OCI-LY3 (cell line): ENCODE results near the gene DUSP19.

ENCODE experiments used
- H2AFZ ChIP-seq: fragments of 200-600, 300-600 bp; shearing (Covaris generic); 2 replicates; pipeline ENCODE4 v1.6.0; 2014; ENCODE audit warnings: antibody characterized with exemption, low read depth, low read length
- H3K27ac ChIP-seq: fragments of 200-600, 300-600 bp; sonication (generic); 2 replicates; pipeline ENCODE4 v1.5.1; 2014; ENCODE audit warnings: mild to moderate bottlenecking, low read length, moderate library complexity, mixed read lengths
- H3K27me3 ChIP-seq: fragments of 200-600, 300-600 bp; sonication (generic); 2 replicates; pipeline ENCODE4 v1.6.1; 2014; ENCODE audit warnings: low read depth, low read length, mixed read lengths
- H3K36me3 ChIP-seq: fragments of 200-600, 300-600 bp; sonication (generic); replicated peaks from 2 replicates; pipeline ENCODE3; 2014; ENCODE audit warnings: low read depth, low read length, mixed read lengths
- H3K4me1 ChIP-seq: fragments of 300-600, 200-600 bp; sonication (generic); 2 replicates; pipeline ENCODE4 v1.6.1; 2014; ENCODE audit warnings: low read length, mixed read lengths
- H3K4me2 ChIP-seq: fragments of 200-600, 300-600 bp; sonication (generic); 2 replicates; pipeline ENCODE4 v1.6.1; 2014; ENCODE audit warnings: low read length, mixed read lengths
- H3K4me3 ChIP-seq: fragments of 300-600, 200-600 bp; sonication (generic); 2 replicates; pipeline ENCODE4 v1.5.1; 2014; ENCODE audit warnings: antibody characterized with exemption, mild to moderate bottlenecking, low read length, moderate library complexity
- H3K79me2 ChIP-seq: fragments of 300-600, 200-600 bp; shearing (Covaris generic); 2 replicates; pipeline ENCODE4 v1.6.1; 2014; ENCODE audit warnings: mild to moderate bottlenecking, low read length, mixed read lengths
- H3K9ac ChIP-seq: fragments of 300-600, 200-600 bp; shearing (Covaris generic); 2 replicates; pipeline ENCODE4 v1.6.0; 2014; ENCODE audit warnings: mild to moderate bottlenecking, low read length, moderate library complexity
- H3K9me3 ChIP-seq: fragments of 200-600, 300-600 bp; shearing (Covaris generic); 2 replicates; pipeline ENCODE4 v1.6.1; 2014; ENCODE audit warnings: low read length, mixed read lengths; ENCODE audit not compliant: insufficient read depth
- H4K20me1 ChIP-seq: fragments of 200-600, 300-600 bp; sonication (generic); 2 replicates; pipeline ENCODE4 v1.6.1; 2016; ENCODE audit warnings: low read length, mixed read lengths; ENCODE audit not compliant: insufficient read depth
- EZH2phosphoT487 ChIP-seq: fragments of 200-600 bp; shearing (Covaris generic); IDR thresholded peaks from 2 replicates; pipeline ENCODE4 v1.6.1; 2018; ENCODE audit warnings: antibody characterized with exemption, mixed run types, low read depth
- TF ChIP-seq, protein P1 (sequence below): fragments of 200-600, 300-600 bp; sonication (generic); IDR thresholded peaks from 2 replicates; pipeline ENCODE4 v1.5.1; 2014; ENCODE audit warnings: antibody characterized with exemption, low read length, low read depth

Gene DUSP19

DNA sequence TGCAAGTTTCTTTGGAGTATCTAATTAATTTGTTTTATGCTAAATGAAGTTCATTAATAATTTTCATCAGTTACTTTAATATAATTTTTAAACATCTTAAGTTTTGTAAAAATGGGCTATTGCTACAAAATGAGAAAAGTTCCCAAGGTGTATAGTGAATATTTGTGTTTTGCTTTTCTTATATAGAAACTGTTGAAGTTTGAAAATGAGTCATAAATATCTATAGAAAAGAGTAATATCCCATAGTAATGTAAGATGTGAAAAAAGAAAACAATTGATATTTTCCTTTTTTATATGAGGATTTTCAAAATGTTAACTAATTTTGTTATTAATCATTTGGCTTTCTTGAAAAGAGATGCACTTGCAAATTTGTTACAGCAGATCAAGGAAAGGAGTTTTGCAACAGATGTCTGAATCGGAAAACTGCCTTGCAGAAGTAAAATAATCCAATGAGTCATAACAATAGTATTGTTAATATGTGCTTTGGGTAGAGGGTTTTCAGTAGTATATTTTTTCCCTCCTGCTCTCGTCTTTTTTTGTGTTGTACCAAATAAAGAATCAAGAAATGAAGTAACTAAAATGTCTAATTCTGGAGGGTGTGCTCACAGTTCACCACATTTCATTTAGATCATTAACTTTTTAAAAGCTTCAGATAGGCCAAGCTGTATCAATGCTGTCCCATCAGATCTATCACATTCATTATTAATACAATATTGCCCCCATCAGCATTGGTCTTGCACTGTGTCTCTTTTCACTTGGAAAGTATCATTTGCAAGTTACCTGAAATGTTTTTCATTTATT lies 15.5 kb downstream of the DUSP19 start:
- H3K9ac ChIP-seq = no peak overlapping the region
- H3K4me3 ChIP-seq = peak overlapping the region; percentile 28
- TF ChIP-seq, protein P1, sequence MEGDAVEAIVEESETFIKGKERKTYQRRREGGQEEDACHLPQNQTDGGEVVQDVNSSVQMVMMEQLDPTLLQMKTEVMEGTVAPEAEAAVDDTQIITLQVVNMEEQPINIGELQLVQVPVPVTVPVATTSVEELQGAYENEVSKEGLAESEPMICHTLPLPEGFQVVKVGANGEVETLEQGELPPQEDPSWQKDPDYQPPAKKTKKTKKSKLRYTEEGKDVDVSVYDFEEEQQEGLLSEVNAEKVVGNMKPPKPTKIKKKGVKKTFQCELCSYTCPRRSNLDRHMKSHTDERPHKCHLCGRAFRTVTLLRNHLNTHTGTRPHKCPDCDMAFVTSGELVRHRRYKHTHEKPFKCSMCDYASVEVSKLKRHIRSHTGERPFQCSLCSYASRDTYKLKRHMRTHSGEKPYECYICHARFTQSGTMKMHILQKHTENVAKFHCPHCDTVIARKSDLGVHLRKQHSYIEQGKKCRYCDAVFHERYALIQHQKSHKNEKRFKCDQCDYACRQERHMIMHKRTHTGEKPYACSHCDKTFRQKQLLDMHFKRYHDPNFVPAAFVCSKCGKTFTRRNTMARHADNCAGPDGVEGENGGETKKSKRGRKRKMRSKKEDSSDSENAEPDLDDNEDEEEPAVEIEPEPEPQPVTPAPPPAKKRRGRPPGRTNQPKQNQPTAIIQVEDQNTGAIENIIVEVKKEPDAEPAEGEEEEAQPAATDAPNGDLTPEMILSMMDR = peak; percentile 57
- TF ChIP-seq EZH2phosphoT487 = no peak
- peaks cover 9% of the 10 kb centered on the region for H3K27me3 ChIP-seq
- H3K4me1 ChIP-seq = peaks cover 30% of the 10 kb centered on the region
- peak overlapping the region; percentile 45 for H3K4me2 ChIP-seq
- no peak overlapping the region for H2AFZ ChIP-seq
- no peaks in the 10 kb centered on the region for H3K79me2 ChIP-seq
- no peaks in the 10 kb centered on the region for H3K9me3 ChIP-seq
- no peaks in the 10 kb centered on the region for H4K20me1 ChIP-seq
- H3K36me3 ChIP-seq = no peaks in the 10 kb centered on the region
- no peak overlapping the region for H3K27ac ChIP-seq

DNA sequence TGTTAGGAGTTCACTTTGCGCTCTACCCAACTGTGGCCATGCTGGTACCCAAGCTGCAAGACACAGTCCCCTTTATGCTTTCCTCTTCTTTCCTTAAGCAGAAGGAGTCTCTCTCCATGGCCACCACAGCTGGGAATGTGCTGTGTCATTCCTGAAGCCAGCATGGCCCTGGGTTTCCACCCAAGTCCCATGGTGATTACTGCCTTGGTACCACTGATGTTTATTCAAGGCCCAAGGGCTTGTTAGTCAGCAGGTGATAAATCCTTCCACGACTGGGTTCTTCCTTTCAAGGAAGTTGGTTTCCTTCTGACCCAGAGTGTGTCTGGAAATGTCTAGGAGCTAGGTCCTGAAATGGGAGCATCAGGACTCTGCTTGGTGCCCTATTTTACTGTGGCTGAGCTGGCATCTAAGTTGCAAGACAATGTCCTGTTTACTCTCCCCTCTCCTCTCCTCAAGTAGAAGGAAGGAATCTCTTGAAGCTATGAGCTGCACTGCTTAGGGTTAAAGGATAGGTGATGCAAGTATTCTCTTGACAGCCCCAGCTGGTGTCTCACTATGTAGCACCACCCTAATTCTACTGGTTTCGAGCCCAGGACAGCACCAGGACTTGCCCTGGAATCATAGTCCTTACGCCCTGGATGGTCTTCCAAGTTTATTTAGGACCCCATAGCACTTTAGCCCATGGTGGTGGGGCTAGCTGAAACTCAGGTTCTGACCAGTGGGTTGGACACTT lies 27.0 kb downstream of the DUSP19 start:
- Histone ChIP-seq H3K79me2 (no peaks in the 10 kb centered on the region), H3K36me3 (no peaks in the 10 kb centered on the region), H3K27ac (no peak overlapping the region), H3K4me1 (no peaks in the 10 kb centered on the region), H3K4me3 (no peak overlapping the region), H3K9me3 (no peaks in the 10 kb centered on the region), H3K9ac (no peak overlapping the region), H3K4me2 (no peak overlapping the region), H3K27me3 (no peaks in the 10 kb centered on the region), H4K20me1 (no peaks in the 10 kb centered on the region), H2AFZ (no peak overlapping the region)
- TF ChIP-seq, protein P1 = no peak
- TF ChIP-seq EZH2phosphoT487 = no peak

DNA sequence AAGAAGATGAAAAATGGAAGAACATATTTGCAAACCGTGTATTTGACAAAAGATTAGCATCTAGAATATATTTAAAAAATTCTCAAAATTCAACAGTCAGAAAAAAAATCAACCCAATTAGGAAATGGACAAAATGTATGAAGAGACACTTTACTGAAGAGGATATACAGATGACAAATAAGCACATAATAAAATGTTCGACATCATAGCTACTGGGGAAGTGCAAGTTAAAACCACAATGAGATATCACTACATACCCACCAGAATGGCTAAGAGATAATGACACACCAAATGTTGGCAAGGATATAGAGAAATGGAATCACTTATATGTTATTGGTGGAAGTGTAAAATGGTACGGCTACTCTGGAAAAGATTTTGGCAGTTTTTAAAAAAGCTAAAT lies 34.0 kb downstream of the DUSP19 start:
- TF ChIP-seq, protein P1 = no peak
- TF ChIP-seq EZH2phosphoT487 = no peak

DNA sequence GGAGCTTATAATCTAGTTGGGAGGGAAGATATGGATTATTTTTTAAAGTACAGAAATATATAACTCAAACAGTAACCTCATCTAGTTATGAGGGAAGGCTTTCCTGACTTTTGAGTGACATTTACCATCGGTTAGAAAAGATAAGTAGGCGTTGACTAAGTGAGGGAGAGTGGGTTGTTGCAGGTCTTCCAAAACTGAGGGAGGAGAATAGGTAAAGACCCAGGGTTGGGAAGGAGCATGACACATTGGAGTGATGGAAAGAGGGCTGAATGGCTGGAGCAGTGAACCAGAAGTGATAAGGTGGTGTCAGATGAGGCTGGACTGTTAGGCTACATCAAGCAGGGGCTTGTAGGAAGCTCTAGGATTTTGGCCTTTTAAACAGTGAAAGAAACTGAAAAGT lies 35.1 kb downstream of the DUSP19 start:
- Histone ChIP-seq H2AFZ (no peak overlapping the region), H3K9ac (no peak overlapping the region), H4K20me1 (no peaks in the 10 kb centered on the region), H3K79me2 (no peaks in the 10 kb centered on the region), H3K4me2 (no peak overlapping the region), H3K36me3 (no peaks in the 10 kb centered on the region), H3K27me3 (no peaks in the 10 kb centered on the region), H3K9me3 (no peaks in the 10 kb centered on the region), H3K27ac (no peak overlapping the region), H3K4me3 (no peak overlapping the region), H3K4me1 (no peaks in the 10 kb centered on the region)
- TF ChIP-seq, protein P1 = no peak
- TF ChIP-seq EZH2phosphoT487 = no peak

More for the DNA sequence above, 34.0 kb downstream of the DUSP19 start:
- Histone ChIP-seq H3K9ac (no peak overlapping the region), H2AFZ (no peak overlapping the region), H3K79me2 (no peaks in the 10 kb centered on the region), H3K27me3 (no peaks in the 10 kb centered on the region), H3K4me1 (no peaks in the 10 kb centered on the region), H3K9me3 (no peaks in the 10 kb centered on the region), H4K20me1 (no peaks in the 10 kb centered on the region), H3K36me3 (no peaks in the 10 kb centered on the region), H3K4me2 (no peak overlapping the region), H3K4me3 (no peak overlapping the region), H3K27ac (no peak overlapping the region)
